ENCODE data around the gene AKAP11.

Gene AKAP11

DNA sequence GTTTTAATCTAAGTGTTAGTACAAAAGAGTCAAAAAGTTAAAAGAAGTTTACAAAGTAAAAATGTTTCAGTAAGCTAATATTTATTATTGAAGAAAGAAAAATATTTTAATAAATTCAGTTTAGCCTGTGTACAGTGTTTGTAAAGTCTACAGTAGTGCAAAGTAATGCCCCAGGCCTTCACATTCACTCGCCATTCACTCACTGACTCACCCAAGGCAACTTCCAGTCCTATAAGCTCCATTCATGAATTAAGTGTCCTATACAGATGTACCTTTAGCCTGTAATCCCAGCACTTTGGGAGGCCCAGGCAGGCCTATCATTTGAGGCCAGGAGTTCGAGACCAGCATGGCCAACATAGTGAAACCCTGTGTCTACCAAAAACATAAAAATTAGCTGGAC lies 24.1 kb upstream of the AKAP11 start:
- Histone ChIP-seq H3K27ac (ENCODE audit: low read length) (no peak overlapping the region), H3K4me1 (ENCODE audit: insufficient read depth, low read length) (no peaks in the 10 kb centered on the region), H3K9me3 (ENCODE audit: insufficient read depth, low read depth, low read length) (no peaks in the 10 kb centered on the region), H3K4me3 (ENCODE audit: low read length) (no peak overlapping the region), H3K27me3 (ENCODE audit: insufficient read depth, low read length) (no peaks in the 10 kb centered on the region), H3K9ac (ENCODE audit: low read depth, low read length) (no peak overlapping the region), H3K36me3 (ENCODE audit: insufficient read depth, low read depth, low read length) (no peaks in the 10 kb centered on the region)

DNA sequence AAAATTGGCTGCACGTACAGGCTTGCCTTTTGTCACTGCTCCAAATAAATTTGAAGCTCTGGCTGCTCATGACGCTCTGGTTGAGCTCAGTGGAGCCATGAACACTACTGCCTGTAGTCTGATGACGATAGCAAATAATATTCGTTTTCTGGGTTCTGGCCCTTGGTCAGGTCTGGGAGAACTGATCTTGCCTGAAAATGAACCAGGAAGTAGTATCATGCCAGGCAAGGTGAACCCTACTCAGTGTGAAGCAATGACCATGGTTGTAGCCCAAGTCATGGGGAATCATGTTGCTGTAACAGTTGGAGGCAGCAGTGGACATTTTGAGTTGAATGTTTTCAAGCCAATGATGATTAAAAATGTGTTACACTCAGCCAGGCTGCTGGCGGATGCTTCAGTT lies 16.1 kb upstream of the AKAP11 start:
- Histone ChIP-seq H3K36me3 (ENCODE audit: insufficient read depth, low read depth, low read length) (no peaks in the 10 kb centered on the region), H3K27ac (ENCODE audit: low read length) (no peak overlapping the region), H3K9ac (ENCODE audit: low read depth, low read length) (no peak overlapping the region), H3K4me1 (ENCODE audit: insufficient read depth, low read length) (no peaks in the 10 kb centered on the region), H3K4me3 (ENCODE audit: low read length) (no peak overlapping the region), H3K27me3 (ENCODE audit: insufficient read depth, low read length) (no peaks in the 10 kb centered on the region), H3K9me3 (ENCODE audit: insufficient read depth, low read depth, low read length) (no peaks in the 10 kb centered on the region)

DNA sequence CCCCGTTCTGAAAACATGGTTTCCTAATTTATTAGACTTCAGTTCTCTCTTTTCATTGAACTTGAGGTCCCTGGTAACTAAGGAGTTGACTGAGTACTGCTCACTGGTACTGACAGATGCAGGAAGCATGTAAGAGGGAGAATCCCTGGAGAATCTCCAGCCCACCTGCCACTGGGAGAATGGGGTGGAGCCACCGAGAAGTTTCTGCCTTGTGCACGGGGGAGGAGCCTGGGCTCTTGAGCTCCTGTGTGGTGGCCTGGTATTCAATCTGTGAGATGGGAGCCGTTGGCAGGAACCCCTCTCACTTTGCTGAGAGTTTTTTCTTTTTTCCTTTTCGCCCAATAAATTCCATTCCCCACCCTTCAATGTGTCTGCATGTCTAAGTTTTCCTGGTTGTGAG lies 13.2 kb upstream of the AKAP11 start:
- Histone ChIP-seq H3K36me3 (ENCODE audit: insufficient read depth, low read depth, low read length) (no peaks in the 10 kb centered on the region), H3K4me1 (ENCODE audit: insufficient read depth, low read length) (no peaks in the 10 kb centered on the region), H3K27ac (ENCODE audit: low read length) (no peak overlapping the region), H3K27me3 (ENCODE audit: insufficient read depth, low read length) (no peaks in the 10 kb centered on the region), H3K9ac (ENCODE audit: low read depth, low read length) (no peak overlapping the region), H3K9me3 (ENCODE audit: insufficient read depth, low read depth, low read length) (no peaks in the 10 kb centered on the region), H3K4me3 (ENCODE audit: low read length) (no peak overlapping the region)

DNA sequence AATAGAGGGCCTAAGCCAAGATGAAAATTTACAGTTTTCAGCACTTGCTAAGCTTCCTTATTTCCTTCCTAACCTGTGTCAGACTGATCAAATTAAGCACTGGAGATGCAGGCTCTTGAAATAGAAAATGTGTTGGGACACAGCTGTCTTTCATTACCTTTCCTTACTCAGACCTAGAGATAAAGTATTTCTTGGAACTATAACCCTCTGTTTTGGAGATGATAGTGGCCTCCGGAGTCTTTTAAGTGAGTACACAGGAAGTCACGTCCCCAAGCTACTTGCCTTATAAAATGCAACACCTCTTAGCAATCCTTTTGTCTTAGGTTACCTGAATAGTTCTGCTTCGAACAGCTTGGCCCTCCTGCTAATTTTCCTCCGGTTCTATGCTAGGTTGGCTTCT lies 12.4 kb upstream of the AKAP11 start:
- Histone ChIP-seq H3K36me3 (ENCODE audit: insufficient read depth, low read depth, low read length) (no peaks in the 10 kb centered on the region), H3K27ac (ENCODE audit: low read length) (no peak overlapping the region), H3K4me3 (ENCODE audit: low read length) (no peak overlapping the region), H3K9ac (ENCODE audit: low read depth, low read length) (no peak overlapping the region), H3K9me3 (ENCODE audit: insufficient read depth, low read depth, low read length) (no peaks in the 10 kb centered on the region), H3K27me3 (ENCODE audit: insufficient read depth, low read length) (no peaks in the 10 kb centered on the region), H3K4me1 (ENCODE audit: insufficient read depth, low read length) (no peaks in the 10 kb centered on the region)

DNA sequence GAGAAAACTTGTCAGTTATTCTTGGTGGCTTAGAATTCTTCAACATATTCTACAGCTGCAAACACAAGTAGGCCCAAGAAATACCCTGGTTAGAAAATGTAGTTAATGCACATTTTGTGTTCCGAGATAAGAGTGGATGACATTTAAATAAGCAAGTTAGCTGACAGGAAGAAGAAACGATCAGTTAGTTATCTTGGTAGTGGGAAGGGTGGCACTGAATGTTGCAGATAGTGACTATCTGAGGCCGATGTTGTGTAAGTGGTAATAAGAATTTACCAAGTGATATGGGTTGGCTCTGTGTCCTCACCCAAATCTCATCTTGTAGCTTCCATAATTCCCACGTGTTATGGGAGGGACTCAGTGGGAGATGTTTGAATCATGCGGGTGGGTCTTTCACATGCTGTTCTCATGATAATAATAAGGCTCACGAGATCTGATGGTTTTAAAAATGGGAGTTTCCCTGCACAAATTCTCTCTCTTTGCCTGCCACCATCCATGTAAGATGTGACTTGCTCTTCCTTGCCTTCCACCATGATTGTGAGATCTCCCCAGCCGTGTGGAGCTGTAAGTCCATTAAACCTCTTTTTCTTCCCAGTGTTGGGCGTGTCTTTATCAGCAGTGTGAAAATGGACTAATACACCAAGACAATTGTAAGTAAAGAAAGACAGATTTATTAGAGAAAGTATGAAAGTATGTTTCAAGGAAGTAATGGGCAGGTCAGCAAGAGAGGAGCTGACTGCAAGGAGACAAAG lies 10.9 kb upstream of the AKAP11 start:
- no peaks in the 10 kb centered on the region for H3K4me1 ChIP-seq (ENCODE audit: insufficient read depth, low read length)
- H3K27me3 ChIP-seq (ENCODE audit: insufficient read depth, low read length): no peaks in the 10 kb centered on the region
- no peaks in the 10 kb centered on the region for H3K36me3 ChIP-seq (ENCODE audit: insufficient read depth, low read depth, low read length)
- H3K27ac ChIP-seq (ENCODE audit: low read length): no peak overlapping the region
- H3K4me3 ChIP-seq (ENCODE audit: low read length): no peak overlapping the region
- H3K9me3 ChIP-seq (ENCODE audit: insufficient read depth, low read depth, low read length): no peaks in the 10 kb centered on the region
- H3K9ac ChIP-seq (ENCODE audit: low read depth, low read length): no peak overlapping the region

DNA sequence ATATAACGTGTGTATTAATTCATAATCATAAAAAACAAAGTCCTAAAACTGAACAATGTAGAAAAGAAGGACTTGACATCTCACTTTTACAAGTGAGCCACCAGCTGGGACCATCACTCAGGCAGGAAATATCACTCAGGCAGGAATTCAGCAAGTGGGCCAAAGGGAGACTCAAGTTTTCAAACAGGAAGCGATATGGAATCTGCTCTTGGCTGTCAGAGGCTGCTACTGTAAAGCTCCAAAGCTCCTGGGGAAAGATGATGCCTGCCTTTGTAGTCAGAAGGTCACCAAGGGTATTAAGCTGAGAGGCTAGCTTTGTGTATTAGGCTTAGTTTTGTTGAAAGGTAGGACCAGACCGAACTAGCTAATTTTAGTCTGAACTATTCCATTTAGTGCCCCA lies 5.5 kb upstream of the AKAP11 start:
- no peak overlapping the region for H3K9ac ChIP-seq (ENCODE audit: low read depth, low read length)
- H3K9me3 ChIP-seq (ENCODE audit: insufficient read depth, low read depth, low read length): peaks cover 7% of the 10 kb centered on the region; the same call in 1 of the 2 replicates
- peaks cover 5% of the 10 kb centered on the region; the same call in 1 of the 2 replicates for H3K4me1 ChIP-seq (ENCODE audit: insufficient read depth, low read length)
- H3K27ac ChIP-seq (ENCODE audit: low read length): no peak overlapping the region
- no peak overlapping the region for H3K4me3 ChIP-seq (ENCODE audit: low read length)
- no peaks in the 10 kb centered on the region for H3K36me3 ChIP-seq (ENCODE audit: insufficient read depth, low read depth, low read length)
- no peaks in the 10 kb centered on the region for H3K27me3 ChIP-seq (ENCODE audit: insufficient read depth, low read length)

DNA sequence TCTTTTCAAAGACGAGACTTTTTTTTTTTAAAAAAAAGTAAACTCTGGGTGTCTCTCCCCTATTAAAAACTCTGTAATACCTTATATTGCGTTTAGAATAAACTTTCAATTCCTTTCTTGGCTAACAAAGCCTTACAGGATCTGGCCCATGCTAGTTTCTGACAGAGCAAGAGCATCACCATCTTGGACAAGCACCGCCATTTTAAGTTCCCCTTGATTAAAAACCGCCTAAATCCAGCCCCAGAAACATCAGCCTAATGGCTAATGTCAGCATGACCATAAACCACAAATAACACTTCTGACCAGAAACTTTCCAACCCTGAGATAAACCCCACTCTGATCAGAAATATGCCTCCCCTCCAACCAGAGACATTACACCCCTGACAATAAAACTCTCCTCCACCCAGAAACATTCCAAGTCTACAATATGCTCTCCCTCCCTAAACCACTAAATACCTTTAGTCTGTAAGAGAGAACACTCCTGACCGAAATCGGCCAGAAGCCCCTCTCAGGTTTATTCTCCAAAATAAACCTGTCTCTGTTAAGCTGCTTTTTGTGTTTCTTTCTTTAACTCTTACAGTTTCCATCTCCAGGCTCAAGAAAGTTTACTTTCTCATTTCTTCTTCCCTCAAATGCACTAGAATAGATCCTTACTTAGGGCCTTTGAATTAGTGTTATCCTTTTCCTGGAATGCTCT lies 1.6 kb upstream of the AKAP11 start:
- H3K27ac ChIP-seq (ENCODE audit: low read length): no peak overlapping the region
- peak overlapping the region; percentile 83; the same call in 1 of the 2 replicates for H3K9ac ChIP-seq (ENCODE audit: low read depth, low read length)
- H3K4me1 ChIP-seq (ENCODE audit: insufficient read depth, low read length): peaks cover 14% of the 10 kb centered on the region; the same call in 1 of the 2 replicates
- H3K36me3 ChIP-seq (ENCODE audit: insufficient read depth, low read depth, low read length): no peaks in the 10 kb centered on the region
- H3K27me3 ChIP-seq (ENCODE audit: insufficient read depth, low read length): no peaks in the 10 kb centered on the region
- H3K4me3 ChIP-seq (ENCODE audit: low read length): peak overlapping the region; percentile 87; the same call in 1 of the 2 replicates
- peaks cover 7% of the 10 kb centered on the region; the same call in 1 of the 2 replicates for H3K9me3 ChIP-seq (ENCODE audit: insufficient read depth, low read depth, low read length)

DNA sequence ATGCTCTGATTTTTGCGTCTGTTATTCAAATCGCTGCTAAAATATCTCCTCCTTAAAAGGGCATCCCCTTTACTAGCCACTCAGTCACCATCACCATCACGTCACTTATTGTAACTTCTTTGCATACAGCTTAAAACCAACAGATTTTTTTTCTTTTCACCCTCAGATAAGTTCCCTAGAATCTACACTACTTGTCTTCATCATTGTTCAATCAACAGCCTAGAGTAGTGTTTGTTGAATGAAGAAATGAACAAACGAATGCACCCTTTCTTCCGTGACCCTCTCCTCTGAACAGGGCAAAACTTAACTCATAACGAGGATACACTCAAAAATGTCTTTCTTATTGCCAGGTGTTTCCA lies 1.1 kb upstream of the AKAP11 start:
- H3K27ac ChIP-seq (ENCODE audit: low read length): peak overlapping the region; percentile 65
- H3K9me3 ChIP-seq (ENCODE audit: insufficient read depth, low read depth, low read length): peaks cover 7% of the 10 kb centered on the region; the same call in 1 of the 2 replicates
- peaks cover 14% of the 10 kb centered on the region; the same call in 1 of the 2 replicates for H3K4me1 ChIP-seq (ENCODE audit: insufficient read depth, low read length)
- H3K36me3 ChIP-seq (ENCODE audit: insufficient read depth, low read depth, low read length): no peaks in the 10 kb centered on the region
- no peaks in the 10 kb centered on the region for H3K27me3 ChIP-seq (ENCODE audit: insufficient read depth, low read length)
- peak overlapping the region; percentile 83; the same call in 1 of the 2 replicates for H3K9ac ChIP-seq (ENCODE audit: low read depth, low read length)
- peak overlapping the region; percentile 87 for H3K4me3 ChIP-seq (ENCODE audit: low read length)

DNA sequence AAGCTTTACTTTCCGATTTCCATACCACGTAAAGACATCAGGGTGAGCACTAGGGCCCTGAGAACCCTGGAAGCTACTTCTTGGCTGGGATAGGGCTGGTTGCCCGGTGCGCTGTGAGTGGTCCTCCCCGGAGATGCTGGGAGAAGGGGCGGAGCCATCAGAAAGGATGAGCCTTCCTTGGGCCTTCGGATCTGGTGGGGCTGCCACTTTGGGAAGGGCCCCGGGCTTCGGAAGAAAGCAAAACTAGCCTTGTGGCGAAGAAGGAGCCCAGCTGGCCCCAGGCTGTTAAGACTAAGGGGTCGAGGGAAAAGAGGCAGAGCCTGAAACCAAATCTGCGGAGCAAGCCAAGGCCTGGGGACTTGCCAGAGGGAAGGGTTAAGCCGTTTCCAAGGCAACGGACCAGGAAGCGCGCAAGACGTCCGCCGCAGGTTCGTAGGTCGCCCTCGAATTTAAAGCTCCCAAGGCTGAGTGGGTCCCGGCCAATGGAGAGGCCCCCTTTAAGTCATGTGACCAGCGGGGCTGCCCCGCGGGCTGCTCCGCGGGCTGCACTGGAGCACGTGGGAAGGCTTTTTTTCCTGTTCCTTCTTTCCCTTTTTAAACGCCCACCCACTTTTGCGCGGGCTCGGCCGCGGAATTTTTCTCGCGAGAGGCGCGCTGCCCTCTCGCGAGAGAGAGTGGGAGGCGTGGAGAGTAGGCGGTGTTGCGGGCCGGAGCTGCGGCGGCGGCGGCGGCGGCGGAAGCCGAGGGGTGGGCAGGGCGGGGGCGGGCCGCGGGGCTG lies 426 bp upstream of the AKAP11 start:
- H3K4me3 ChIP-seq (ENCODE audit: low read length): peak overlapping the region; percentile 88
- peaks cover 7% of the 10 kb centered on the region; the same call in 1 of the 2 replicates for H3K9me3 ChIP-seq (ENCODE audit: insufficient read depth, low read depth, low read length)
- peak overlapping the region; percentile 65 for H3K27ac ChIP-seq (ENCODE audit: low read length)
- H3K9ac ChIP-seq (ENCODE audit: low read depth, low read length): peak overlapping the region; percentile 83; the same call in 1 of the 2 replicates
- H3K4me1 ChIP-seq (ENCODE audit: insufficient read depth, low read length): peaks cover 14% of the 10 kb centered on the region; the same call in 1 of the 2 replicates
- no peaks in the 10 kb centered on the region for H3K36me3 ChIP-seq (ENCODE audit: insufficient read depth, low read depth, low read length)
- no peaks in the 10 kb centered on the region for H3K27me3 ChIP-seq (ENCODE audit: insufficient read depth, low read length)

DNA sequence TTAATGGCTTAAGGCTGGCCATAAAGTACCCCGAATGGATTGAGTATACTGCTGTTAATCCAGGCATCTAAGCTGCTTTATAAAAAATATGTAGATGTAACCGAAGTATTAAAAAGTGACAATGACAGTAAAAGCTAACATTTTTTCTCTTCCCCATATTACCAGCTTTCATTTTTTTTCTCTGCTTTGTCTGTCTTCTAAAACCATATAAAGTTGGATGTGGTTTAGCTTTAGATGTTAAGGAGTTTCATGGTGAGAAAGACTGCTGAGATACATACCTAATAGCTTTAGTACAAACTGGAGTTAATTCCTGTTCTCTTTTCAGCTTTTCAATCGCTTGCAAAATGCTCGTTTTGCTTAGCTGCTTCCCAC lies 838 bp downstream of the AKAP11 start:
- H3K4me3 ChIP-seq (ENCODE audit: low read length): peak overlapping the region; percentile 88
- no peak overlapping the region for H3K27ac ChIP-seq (ENCODE audit: low read length)
- H3K9me3 ChIP-seq (ENCODE audit: insufficient read depth, low read depth, low read length): peaks cover 7% of the 10 kb centered on the region; the same call in 1 of the 2 replicates
- H3K36me3 ChIP-seq (ENCODE audit: insufficient read depth, low read depth, low read length): no peaks in the 10 kb centered on the region
- peak overlapping the region; percentile 83 for H3K9ac ChIP-seq (ENCODE audit: low read depth, low read length)
- no peaks in the 10 kb centered on the region for H3K27me3 ChIP-seq (ENCODE audit: insufficient read depth, low read length)
- H3K4me1 ChIP-seq (ENCODE audit: insufficient read depth, low read length): peaks cover 14% of the 10 kb centered on the region; the same call in 1 of the 2 replicates

DNA sequence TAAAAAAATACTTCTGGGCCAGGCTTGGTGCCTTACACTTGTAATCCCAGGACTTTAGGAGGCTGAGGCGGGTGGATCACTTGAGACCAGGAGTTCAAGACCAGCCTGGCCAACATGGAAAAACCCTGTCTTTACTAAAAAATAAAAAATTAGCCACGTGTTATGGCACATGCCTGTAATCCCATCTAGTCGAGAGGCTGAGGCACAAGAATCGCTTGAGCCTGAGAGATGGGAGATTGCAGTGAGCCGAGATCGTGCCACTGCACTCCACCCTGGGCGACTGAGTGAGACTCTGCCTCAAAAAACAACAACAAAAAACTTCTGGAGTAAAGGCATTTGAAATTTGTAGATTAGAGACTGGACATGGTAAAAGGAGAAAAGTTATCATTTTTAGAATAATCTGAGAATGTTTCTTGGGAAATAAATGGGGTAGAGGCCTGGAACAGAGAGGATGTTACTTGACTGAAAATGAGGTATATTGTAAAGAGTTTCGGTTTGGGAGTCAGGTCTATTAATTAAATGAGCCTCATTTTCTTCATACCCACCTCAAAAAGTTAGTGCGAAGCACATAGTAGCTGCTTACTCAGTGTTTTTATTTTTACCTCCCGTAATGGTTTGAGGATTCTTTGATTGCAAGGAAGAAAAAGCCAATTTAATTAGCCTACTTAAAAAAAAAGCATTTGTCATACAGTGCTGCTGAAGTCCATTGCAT lies 2.6 kb downstream of the AKAP11 start:
- H3K27ac ChIP-seq (ENCODE audit: low read length): no peak overlapping the region
- H3K9ac ChIP-seq (ENCODE audit: low read depth, low read length): no peak overlapping the region
- no peaks in the 10 kb centered on the region for H3K27me3 ChIP-seq (ENCODE audit: insufficient read depth, low read length)
- H3K9me3 ChIP-seq (ENCODE audit: insufficient read depth, low read depth, low read length): peaks cover 7% of the 10 kb centered on the region; the same call in 1 of the 2 replicates
- H3K4me3 ChIP-seq (ENCODE audit: low read length): no peak overlapping the region
- no peaks in the 10 kb centered on the region for H3K36me3 ChIP-seq (ENCODE audit: insufficient read depth, low read depth, low read length)
- H3K4me1 ChIP-seq (ENCODE audit: insufficient read depth, low read length): peaks cover 14% of the 10 kb centered on the region; the same call in 1 of the 2 replicates

Measured in iPS-20b (cell line).